K562 treated with DMSO at 1 percent for 48 hours (cell line): Measurements from ENCODE around the gene HOXA1. TPM values are rescaled to one million over a fixed set of nuclear protein-coding genes. Genes with fewer than 3 reads are reported as not detected.

ENCODE experiments used
- total RNA-seq: library from RNA; unstranded; fragments of 300-600 nt; gene quantifications from 2 replicates; pipeline ENCODE4 v1.2.3, GENCODE V29; 2022; ENCODE audit warnings: low replicate concordance; ENCODE audit errors: extremely low read depth

The HOXA1 gene
- total RNA-seq, result not detected in 2 replicates

DNA sequence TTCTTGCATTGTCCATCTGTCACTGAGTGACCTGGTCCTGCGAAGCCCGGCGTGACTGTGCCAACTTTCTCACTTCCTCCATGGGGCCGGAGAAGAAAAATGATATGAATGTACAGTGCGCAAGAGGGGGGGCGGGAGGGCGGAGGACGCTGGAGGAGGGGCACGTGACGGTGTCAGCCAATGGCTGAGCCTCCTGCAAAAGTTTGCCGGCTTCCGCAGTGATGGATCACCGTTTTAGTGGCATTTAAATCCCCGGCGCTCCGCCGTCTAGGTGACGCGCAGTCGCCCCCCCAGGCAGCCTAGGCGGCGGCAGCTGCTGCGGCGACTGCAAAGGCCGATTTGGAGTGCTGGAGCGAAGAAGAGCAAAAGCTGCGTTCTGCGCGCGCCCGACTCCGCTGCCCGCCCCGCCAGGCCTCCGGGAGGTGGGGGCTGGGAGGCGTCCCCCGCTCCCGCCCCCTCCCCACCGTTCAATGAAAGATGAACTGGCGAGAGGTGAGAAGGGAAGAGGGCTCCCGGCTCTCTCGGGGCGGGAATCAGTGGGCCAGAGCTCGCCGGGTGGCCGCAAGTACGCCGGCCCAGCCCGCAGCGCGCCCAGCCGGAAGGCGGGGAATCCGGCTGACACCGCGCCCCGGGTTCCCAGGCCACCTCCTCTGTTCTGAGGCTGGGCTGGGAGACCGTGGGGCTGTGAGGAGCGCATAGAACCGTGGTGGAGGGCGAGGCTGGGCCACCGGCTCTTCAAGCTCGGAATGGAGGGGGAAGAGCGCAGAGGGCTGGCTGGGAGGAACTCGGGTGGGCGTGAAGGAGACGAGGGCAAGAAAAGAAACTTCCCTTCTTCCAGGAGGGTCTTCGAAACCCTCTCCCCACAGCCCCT, at the start of gene HOXA1:
Gene HOXA1, minus strand, starts transcription at position 104 of the 871 bp plus-strand sequence. Its CDS starts 88 bp downstream, at position 16.

DNA sequence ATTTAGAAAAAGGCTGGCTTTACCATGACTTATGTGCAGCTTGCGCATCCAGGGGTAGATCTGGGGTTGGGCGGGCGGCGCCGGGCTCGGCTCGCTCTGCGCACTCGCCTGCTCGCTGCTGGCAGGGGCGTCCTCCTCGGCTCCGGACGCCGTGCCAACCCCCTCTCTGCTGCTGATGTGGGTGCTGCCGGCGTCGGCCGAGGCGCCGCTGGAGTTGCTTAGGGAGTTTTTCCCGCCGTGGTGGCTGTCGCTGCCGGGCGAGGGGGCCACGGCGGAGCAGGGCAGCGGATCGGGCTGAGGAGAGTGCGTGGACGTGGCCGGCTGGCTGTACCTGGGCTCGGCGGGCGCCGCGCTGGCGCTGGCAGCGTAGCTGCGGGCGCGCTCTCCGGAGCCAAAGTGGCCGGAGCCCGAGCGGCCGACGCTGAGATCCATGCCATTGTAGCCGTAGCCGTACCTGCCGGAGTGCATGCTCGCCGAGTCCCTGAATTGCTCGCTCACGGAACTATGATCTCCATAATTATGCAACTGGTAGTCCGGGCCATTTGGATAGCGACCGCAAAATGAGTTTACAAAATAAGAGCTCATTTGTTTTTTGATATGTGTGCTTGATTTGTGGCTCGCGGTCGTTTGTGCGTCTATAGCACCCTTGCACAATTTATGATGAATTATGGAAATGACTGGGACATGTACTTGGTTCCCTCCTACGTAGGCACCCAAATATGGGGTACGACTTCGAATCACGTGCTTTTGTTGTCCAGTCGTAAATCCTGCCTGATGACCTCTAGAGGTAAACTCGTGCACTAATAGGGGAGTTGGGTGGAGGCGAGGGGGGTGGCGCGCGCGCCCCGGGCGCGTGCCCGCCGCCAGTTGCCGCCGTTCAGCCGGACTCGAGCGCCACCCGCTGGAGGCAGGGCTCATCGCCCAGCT, 47.5 kb upstream of the HOXA1 start, which contains the start of gene HOXA5:
Gene HOXA5, minus strand, starts transcription at position 659 of the 927 bp plus-strand sequence. Its CDS starts 74 bp downstream, at position 585.

DNA sequence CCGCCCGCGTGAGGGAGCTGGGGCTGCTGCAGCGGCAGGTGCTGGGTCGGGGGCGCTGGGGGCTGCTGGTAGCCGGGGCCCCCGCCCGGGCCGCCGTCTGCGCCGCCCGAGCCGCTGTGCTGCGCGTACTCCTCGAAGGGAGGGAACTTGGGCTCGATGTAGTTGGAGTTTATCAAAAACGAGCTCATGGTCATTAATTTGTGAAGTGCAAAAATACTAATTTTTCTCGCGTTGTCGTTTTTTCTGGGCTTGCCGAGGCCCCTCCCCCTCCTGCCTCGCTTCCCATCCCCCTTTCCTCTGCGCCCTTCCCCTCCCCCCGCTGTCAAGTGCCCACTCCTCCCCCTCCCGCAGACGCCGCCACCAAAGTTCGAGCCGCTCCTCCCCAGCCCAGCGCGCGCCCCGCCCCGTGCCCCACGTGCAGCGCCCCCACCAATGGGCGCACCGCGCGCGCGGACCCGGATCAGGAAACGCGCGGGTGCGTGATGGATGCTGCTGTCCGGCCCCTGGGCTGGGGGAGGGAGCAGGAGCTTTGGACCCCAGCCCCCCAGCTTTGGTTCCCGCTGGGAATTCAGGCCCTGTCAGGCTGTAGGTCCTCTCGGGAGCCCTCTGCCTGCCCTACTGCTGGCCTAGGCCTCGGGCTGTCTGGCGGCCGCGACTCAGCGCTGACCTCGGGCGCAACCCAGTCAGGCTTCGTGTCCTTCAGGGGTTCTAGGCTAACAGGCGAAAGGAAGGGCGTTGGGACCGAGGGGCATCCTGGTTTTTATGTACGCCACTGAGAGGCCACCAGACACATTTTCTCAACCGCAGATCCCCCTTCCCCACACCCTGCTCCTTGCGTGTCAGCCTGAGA, 35.0 kb upstream of the HOXA1 start, which contains the start of gene HOXA4:
Gene HOXA4, minus strand, starts transcription at position 218 of the 850 bp plus-strand sequence. Its CDS starts 24 bp downstream, at position 194.

DNA sequence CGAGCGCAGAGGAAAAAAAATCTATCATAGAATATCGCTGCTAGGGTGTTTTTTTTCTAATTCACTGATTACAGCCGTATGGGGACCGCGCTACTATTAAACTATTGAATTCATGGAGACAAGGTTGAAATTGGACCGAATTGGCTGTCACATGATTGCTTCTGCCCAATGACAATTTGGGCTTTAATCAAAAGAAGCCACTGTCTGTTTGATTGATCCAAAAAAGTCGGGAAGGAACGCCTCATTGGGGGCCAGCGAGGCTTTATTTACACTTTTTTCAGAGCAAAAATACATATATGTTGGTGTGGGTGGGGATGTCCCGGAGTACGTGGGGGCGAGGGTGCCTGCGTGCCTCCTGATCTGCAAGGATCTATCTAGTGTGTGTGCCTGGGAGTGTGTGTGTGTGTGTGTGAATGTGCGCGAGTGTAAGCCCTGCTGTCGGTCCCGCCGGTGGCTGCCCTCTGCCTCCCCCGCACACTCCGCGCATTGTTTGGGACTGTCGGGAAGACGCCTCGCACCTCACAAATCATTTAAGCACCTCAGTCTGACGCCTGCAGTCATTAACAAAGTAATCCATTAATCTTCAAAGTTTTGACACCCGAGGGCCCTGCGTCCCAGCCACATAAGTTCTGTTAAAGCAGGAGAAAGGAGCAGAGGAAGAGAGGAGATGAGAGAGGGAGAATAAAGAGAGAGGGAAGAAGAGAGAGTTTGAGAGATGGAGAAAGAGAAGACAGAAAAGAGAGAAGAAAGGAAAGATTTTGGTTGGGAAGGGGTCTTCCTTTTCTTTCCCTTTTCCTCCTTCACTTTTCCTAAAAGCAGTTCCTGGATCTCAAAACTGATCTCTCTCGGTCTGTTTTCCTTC, 7.0 kb upstream of the HOXA1 start, which contains the start of gene HOXA2:
Gene HOXA2, minus strand, starts transcription at position 103 of the 862 bp plus-strand sequence. CDS start 183 bp downstream, outside the sequence.

Other genes with a start within 250 kb of the HOXA1 start
- not detected in 2 replicates for gene SKAP2, start 231.4 kb downstream of the HOXA1 start, total RNA-seq
- not detected in 2 replicates for gene HOXA2, start 6.7 kb upstream of the HOXA1 start, total RNA-seq
- not detected in 2 replicates for gene HOXA4, start 34.8 kb upstream of the HOXA1 start, total RNA-seq
- not detected in 2 replicates for gene HOXA5, start 47.7 kb upstream of the HOXA1 start, total RNA-seq
- not detected in 2 replicates for gene HOXA6, start 51.8 kb upstream of the HOXA1 start, total RNA-seq
- not detected in 2 replicates for gene HOXA3, start 56.6 kb upstream of the HOXA1 start, total RNA-seq
- gene HOXA7, start 60.7 kb upstream of the HOXA1 start, total RNA-seq, result not detected in 2 replicates
- not detected in 2 replicates for gene HOXA9, start 69.5 kb upstream of the HOXA1 start, total RNA-seq
- not detected in 2 replicates for gene HOXA10, start 78.3 kb upstream of the HOXA1 start, total RNA-seq
- gene HOXA11, start 89.2 kb upstream of the HOXA1 start, total RNA-seq, result not detected in 2 replicates
- not detected in 2 replicates for gene HOXA13, start 104.1 kb upstream of the HOXA1 start, total RNA-seq
- not detected in 2 replicates for gene EVX1, start 146.8 kb upstream of the HOXA1 start, total RNA-seq